SK-N-SH (cell line): ENCODE results near the gene FGF23. TPM values are rescaled to one million over a fixed set of nuclear protein-coding genes. Genes with fewer than 3 reads are reported as not detected.

Experiments
- CTCF ChIA-PET: fragments of 300-600, 350-600 bp; formaldehyde crosslinking; extraction: SDS; loops from one replicate; lab custom pipeline; 2021; lab: Yijun Ruan, JAX
- POLR2A ChIA-PET: fragments of 350-600 bp; sonication (Branson Sonifier 250); formaldehyde crosslinking; extraction: SDS; loops from one replicate; lab custom pipeline; 2020; ENCODE audit warnings: antibody characterized with exemption, inconsistent platforms; lab: Yijun Ruan, JAX
- DNase-seq: peaks from one replicate; pipeline ENCODE4 v3.0.0; 2012
- H2AFZ ChIP-seq: fragments of 200-600 bp; sonication (generic); 2 replicates; pipeline ENCODE4 v1.8.1; 2016; ENCODE audit warnings: antibody characterized with exemption, mild to moderate bottlenecking, low read depth
- H3F3A ChIP-seq: fragments of 200-600 bp; sonication (generic); replicated peaks from 2 replicates; pipeline ENCODE3; 2016; ENCODE audit warnings: antibody characterized with exemption, mild to moderate bottlenecking; ENCODE audit not compliant: insufficient read depth
- H3K27ac ChIP-seq, 2 experiments: fragments of 200-500 bp in 1 of 2; fragments of 200-600 bp in 1 of 2; sonication (Bioruptor generic) in 1 of 2; sonication (generic), shearing (Covaris generic) in 1 of 2; 2 replicates each; pipeline versions ENCODE4 v1.5.1 to v1.6.1; 2014 to 2016; ENCODE audit warnings: low read depth in 2 of 2, inconsistent platforms in 1 of 2, low read length in 1 of 2, mild to moderate bottlenecking in 1 of 2, mixed read lengths in 1 of 2
- H3K27me3 ChIP-seq: fragments of 200-600 bp; sonication (generic), shearing (Covaris generic); 2 replicates; pipeline ENCODE4 v1.6.1; 2016; ENCODE audit warnings: mixed run types; ENCODE audit not compliant: insufficient read depth
- H3K36me3 ChIP-seq, 2 experiments: fragments of 200-500 bp in 1 of 2; fragments of 200-600 bp in 1 of 2; sonication (Bioruptor generic) in 1 of 2; sonication (generic) in 1 of 2; replicated peaks in 1 of 2; 2 replicates each; pipeline versions ENCODE3 to v1.5.1; 2014 to 2016; ENCODE audit warnings: low read length in 1 of 2, mild to moderate bottlenecking in 1 of 2; ENCODE audit not compliant: insufficient read depth in 2 of 2, control insufficient read depth in 1 of 2
- H3K4me1 ChIP-seq, 2 experiments: fragments of 200-500 bp in 1 of 2; fragments of 200-600 bp in 1 of 2; sonication (Bioruptor generic) in 1 of 2; sonication (generic), shearing (Covaris generic) in 1 of 2; 2 replicates each; pipeline versions ENCODE4 v1.5.1 to v1.6.1; 2014 to 2016; ENCODE audit warnings: low read depth in 1 of 2, low read length in 1 of 2, mixed run types in 1 of 2; ENCODE audit not compliant: insufficient read depth in 2 of 2, control insufficient read depth in 1 of 2
- H3K4me2 ChIP-seq: fragments of 200-600 bp; sonication (generic), shearing (Covaris generic); 2 replicates; pipeline ENCODE4 v1.6.1; 2017; ENCODE audit warnings: mixed run types
- H3K4me3 ChIP-seq, 2 experiments: fragments of 200-500 bp in 1 of 2; fragments of 200-600 bp in 1 of 2; sonication (Bioruptor generic) in 1 of 2; sonication (generic), shearing (Covaris generic) in 1 of 2; 2 replicates each; pipeline versions ENCODE4 v1.5.1 to v1.8.1; 2014 to 2016; ENCODE audit warnings: low read depth in 2 of 2, inconsistent platforms in 1 of 2, low read length in 1 of 2, mild to moderate bottlenecking in 1 of 2, mixed read lengths in 1 of 2, moderate library complexity in 1 of 2
- H3K79me2 ChIP-seq: fragments of 200-600 bp; sonication (generic); 2 replicates; pipeline ENCODE4 v1.8.1; 2017; ENCODE audit warnings: mild to moderate bottlenecking; ENCODE audit not compliant: insufficient read depth
- H3K9ac ChIP-seq: fragments of 200-600 bp; sonication (generic); 2 replicates; pipeline ENCODE4 v1.6.1; 2017; ENCODE audit warnings: mixed run types
- H3K9me2 ChIP-seq: fragments of 200-600 bp; sonication (generic); 2 replicates; pipeline ENCODE4 v1.6.1; 2017; ENCODE audit warnings: mixed run types
- H3K9me3 ChIP-seq: fragments of 200-600 bp; sonication (generic); 2 replicates; pipeline ENCODE4 v1.6.1; 2017; ENCODE audit warnings: mixed run types, mild to moderate bottlenecking, moderate library complexity
- H4K20me1 ChIP-seq: fragments of 200-600 bp; sonication (generic); 2 replicates; pipeline ENCODE4 v1.6.1; 2017; ENCODE audit warnings: mild to moderate bottlenecking, mixed run types; ENCODE audit not compliant: insufficient read depth
- CHD2 ChIP-seq: fragments of 150-350 bp; IDR thresholded peaks from 2 replicates; pipeline ENCODE4 v1.6.1; 2018; ENCODE audit warnings: low read length; ENCODE audit not compliant: partially characterized antibody
- FOSL2 ChIP-seq: IDR thresholded peaks from 2 replicates; pipeline ENCODE4 v1.4.0; 2012; ENCODE audit warnings: low read depth, mild to moderate bottlenecking, moderate library complexity, borderline replicate concordance
- MAX ChIP-seq: IDR thresholded peaks from 2 replicates; pipeline ENCODE4 v1.4.0; 2012; ENCODE audit warnings: low read depth
- NFIC ChIP-seq: IDR thresholded peaks from 2 replicates; pipeline ENCODE4 v1.4.0; 2012; ENCODE audit warnings: borderline replicate concordance
- NRF1 ChIP-seq: IDR thresholded peaks from 2 replicates; pipeline ENCODE4 v1.6.1; 2012; ENCODE audit warnings: low read depth, mild to moderate bottlenecking, low read length
- TAF1 ChIP-seq: IDR thresholded peaks from 2 replicates; pipeline ENCODE4 v1.6.1; 2012; ENCODE audit warnings: low read depth, mild to moderate bottlenecking, low read length, moderate library complexity, borderline replicate concordance
- TCF12 ChIP-seq: IDR thresholded peaks from 2 replicates; pipeline ENCODE4 v1.4.0; 2012
- USF1 ChIP-seq: IDR thresholded peaks from 2 replicates; pipeline ENCODE4 v1.4.0; 2012; ENCODE audit warnings: low read depth, borderline replicate concordance
- YY1 ChIP-seq: IDR thresholded peaks from 2 replicates; pipeline ENCODE4 v1.4.0; 2012; ENCODE audit warnings: low read depth, mild to moderate bottlenecking
- ZBTB33 ChIP-seq: IDR thresholded peaks from 2 replicates; pipeline ENCODE4 v1.4.0; 2012; ENCODE audit warnings: low read depth, borderline replicate concordance
- WGBS: methylation state at CpG from one replicate; pipeline ENCODE4 v1.1.6; 2017; ENCODE audit warnings: low lambda C conversion rate; 5-methylcytosine and 5-hydroxymethylcytosine counted together
- polyA plus RNA-seq, 3 experiments: library from polyadenylated mRNA; depleted of rRNA; stranded (reverse); fragments of >200 nt; gene quantifications; 2 replicates each; pipeline ENCODE4 v1.2.3, GENCODE V29; 2012

Gene FGF23
- polyA plus RNA-seq, 1 of the 3 experiments (the other 2 are of a cell fraction): not detected

GRCh38 chr12:4402996-4403395 is 23.5 kb upstream of the FGF23 start:
- H3K79me2 ChIP-seq: no peaks in the 10 kb centered on the region
- no peaks in the 10 kb centered on the region for H3K9me2 ChIP-seq
- CTCF ChIA-PET: interaction anchor here (1.8 to 2.0 kb wide), 2 partner anchors 20 to 126 kb away, joined by 5 to 10 read pairs; no protein-coding TSS in a partner anchor
- 3% methylated on average over 2 of the region's 4 CpGs for WGBS
- no peaks in the 10 kb centered on the region for H3F3A ChIP-seq
- no peak overlapping the region for H3K9ac ChIP-seq
- H3K4me2 ChIP-seq: no peak overlapping the region
- no peak overlapping the region for H3K27ac ChIP-seq
- H3K36me3 ChIP-seq: no peaks in the 10 kb centered on the region
- TF ChIP-seq USF1 (no peak), NFIC (no peak), TAF1 (no peak), TCF12 (no peak), YY1 (no peak), ZBTB33 (no peak)
- TF ChIP-seq, all 33 proteins: peak for 0
- peaks cover 9% of the 10 kb centered on the region for H3K27me3 ChIP-seq
- no peak overlapping the region for H3K4me3 ChIP-seq
- H2AFZ ChIP-seq: no peak overlapping the region
- POLR2A ChIA-PET: no interaction called here
- H3K9me3 ChIP-seq: no peaks in the 10 kb centered on the region
- no peaks in the 10 kb centered on the region for H4K20me1 ChIP-seq
- DNase-seq: no peak
- H3K4me1 ChIP-seq: no peaks in the 10 kb centered on the region

- ChIA-PET POLR2A (no interaction called here), CTCF (interaction anchor here (0.9 to 2.0 kb wide), 2 partner anchors 11 to 18 kb away, joined by 4 to 10 read pairs; no protein-coding TSS in a partner anchor)
- Histone ChIP-seq H3K27me3 (peaks cover 9% of the 10 kb centered on the region), H3K9me2 (no peaks in the 10 kb centered on the region), H3F3A (no peaks in the 10 kb centered on the region), H3K9me3 (no peaks in the 10 kb centered on the region), H4K20me1 (no peaks in the 10 kb centered on the region), H3K9ac (no peak overlapping the region), H3K4me2 (no peak overlapping the region), H3K36me3 (no peaks in the 10 kb centered on the region), H3K4me1 (no peaks in the 10 kb centered on the region), H3K4me3 (no peak overlapping the region), H3K79me2 (no peaks in the 10 kb centered on the region), H3K27ac (no peak overlapping the region), H2AFZ (no peak overlapping the region)
- DNase-seq: no peak
- TF ChIP-seq CHD2 (no peak), MAX (no peak), FOSL2 (no peak), NFIC (no peak), NRF1 (no peak)
- WGBS: 23% methylated on average over 3 of the region's 3 CpGs
Observed at GRCh38 chr12:4401117-4401516, 21.6 kb upstream of the FGF23 start.
